Omental fat pad (tissue), 4 donors: ENCODE data around the gene SPIC. TPM values are rescaled to one million over a fixed set of nuclear protein-coding genes. Genes with fewer than 3 reads are reported as not detected.

Experiments
- ATAC-seq: fragments of 150-250 bp; one replicate; pipeline ENCODE4 v1.9.1; 2016; ENCODE audit warnings: mild to moderate bottlenecking, moderate library complexity; ENCODE audit not compliant: low FRiP score
- DNase-seq: peaks from one replicate; pipeline ENCODE4 v3.0.0-alpha.2; 2019; ENCODE audit warnings: low spot score
- CTCF ChIP-seq, 3 donors: fragments of 450-650 bp; IDR thresholded peaks; one replicate each; pipeline ENCODE4 v1.5.1; 2016 to 2017; ENCODE audit warnings: antibody characterized with exemption in 3 of 3, mild to moderate bottlenecking in 3 of 3, moderate library complexity in 2 of 3
- small RNA-seq: library from RNA; depleted of rRNA; stranded (forward); fragments of <200 nt; gene quantifications from one replicate; pipeline ENCODE3, GENCODE V24; 2016
- total RNA-seq, 4 donors: library from RNA; depleted of rRNA; stranded (reverse); fragments of >200 nt; gene quantifications; one replicate each; pipeline ENCODE4 v1.1.0, GENCODE V29; 2016

SPIC gene
- total RNA-seq, 4 donors from 2014 or later: not detected

GRCh38 chr12:101521136-101521535 is 46.0 kb downstream of the SPIC start:
- ATAC-seq (no peak), DNase-seq (no peak)
- no peak for TF ChIP-seq CTCF (IDR thresholded peaks at IDR 0.05)

- ATAC-seq (no peak), DNase-seq (no peak)
- TF ChIP-seq CTCF (IDR thresholded peaks at IDR 0.05): no peak
Observed at GRCh38 chr12:101527682-101528081, 52.5 kb downstream of the SPIC start.

GRCh38 chr12:101536069-101536674 is 61.0 kb downstream of the SPIC start:
- no peak for DNase-seq
- ATAC-seq: no peak
- no peak for TF ChIP-seq CTCF (IDR thresholded peaks at IDR 0.05)

Small RNA genes lying within 50 kb of the gene (small RNA-seq; reads per million reads assigned to genes)
- gene RF00019 (not detected), gene RNA5SP367 (not detected), gene RNU5E-5P (not detected)

Other genes with a start within 250 kb of the SPIC start
- gene UTP20, start 195.2 kb upstream of the SPIC start, total RNA-seq: 10 to 100 TPM; 14.0 to 31.5 (median 15.7) TPM
- 10 to 100 TPM; 48.9 to 80.7 (median 66.1) TPM for gene ARL1, start 67.6 kb upstream of the SPIC start, total RNA-seq
- gene MYBPC1, start 119.6 kb downstream of the SPIC start, total RNA-seq: not detected
- 100 to 1,000 TPM in 1 of 4 donors, 10 to 100 TPM in 3; 43.8 to 107 (median 60.2) TPM for gene CHPT1, start 222.3 kb downstream of the SPIC start, total RNA-seq